Muscle of arm (tissue), 12 donors: Measurements from ENCODE around the gene F12. TPM values are rescaled to one million over a fixed set of nuclear protein-coding genes. Genes with fewer than 3 reads are reported as not detected.

Experiments
- DNase-seq: peaks from one replicate; pipeline ENCODE4 v3.0.0-alpha.2; 2013
- polyA plus RNA-seq, 12 donors: library from polyadenylated mRNA; unstranded; fragments of 120-200 nt; gene quantifications; one replicate each; pipeline ENCODE4 v1.2.1, GENCODE V29; 2013; ENCODE audit not compliant: insufficient read length in 12 of 12

F12 gene
- polyA plus RNA-seq, 12 donors = 0.23 to 1.8 (median 0.39) TPM; not detected in 2

DNA sequence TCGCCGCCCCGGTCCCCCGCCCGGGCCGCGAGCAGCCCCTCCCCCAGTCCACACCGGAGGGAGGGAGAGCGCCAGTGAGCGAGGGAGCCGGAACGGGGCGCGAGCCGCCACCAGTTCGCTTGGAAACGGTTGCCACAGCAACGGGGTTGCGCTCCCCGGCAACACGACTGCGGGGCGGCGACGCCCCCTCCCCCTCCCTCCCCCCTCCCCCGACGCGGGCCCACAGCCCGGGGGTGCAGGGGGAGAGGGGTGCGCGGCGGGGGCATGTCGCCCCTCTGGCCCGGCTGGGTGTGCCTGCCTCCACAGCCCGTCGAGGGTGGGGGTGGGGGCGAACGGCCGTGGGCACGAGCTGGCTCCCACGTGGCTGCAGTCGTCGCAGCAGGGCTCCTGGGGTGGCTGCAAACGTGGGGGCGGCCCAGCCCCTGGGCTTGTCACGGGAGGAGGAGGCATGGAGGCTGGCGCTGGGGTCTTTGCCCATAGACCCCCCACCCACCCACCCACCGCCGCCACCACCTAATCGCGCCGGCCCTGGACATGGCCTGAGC lies 37.8 kb upstream of the F12 start:
- DNase-seq = no peak

- peak; percentile 61 for DNase-seq
Observed at GRCh38 chr5:177446200-177447065, 37.1 kb upstream of the F12 start, which contains the start of gene PRR7. Gene PRR7 (plus strand): TSS chr5:177446814. CDS start chr5:177455068, 8,254 bp downstream.

DNA sequence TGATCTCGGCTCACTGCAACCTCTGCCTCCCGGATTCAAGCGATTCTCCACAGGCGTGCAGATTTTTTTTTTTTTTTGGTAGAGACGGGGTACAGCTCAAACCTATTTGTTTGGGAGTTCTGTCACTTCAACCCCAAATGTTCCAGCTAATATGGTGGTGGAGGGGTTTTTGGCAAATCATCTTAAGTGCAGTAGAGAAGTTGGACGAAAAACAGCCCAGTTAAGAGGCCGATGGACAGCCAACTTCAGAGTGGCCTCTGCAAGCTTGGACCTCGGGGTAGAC lies 36.5 kb upstream of the F12 start:
- DNase-seq = no peak

DNA sequence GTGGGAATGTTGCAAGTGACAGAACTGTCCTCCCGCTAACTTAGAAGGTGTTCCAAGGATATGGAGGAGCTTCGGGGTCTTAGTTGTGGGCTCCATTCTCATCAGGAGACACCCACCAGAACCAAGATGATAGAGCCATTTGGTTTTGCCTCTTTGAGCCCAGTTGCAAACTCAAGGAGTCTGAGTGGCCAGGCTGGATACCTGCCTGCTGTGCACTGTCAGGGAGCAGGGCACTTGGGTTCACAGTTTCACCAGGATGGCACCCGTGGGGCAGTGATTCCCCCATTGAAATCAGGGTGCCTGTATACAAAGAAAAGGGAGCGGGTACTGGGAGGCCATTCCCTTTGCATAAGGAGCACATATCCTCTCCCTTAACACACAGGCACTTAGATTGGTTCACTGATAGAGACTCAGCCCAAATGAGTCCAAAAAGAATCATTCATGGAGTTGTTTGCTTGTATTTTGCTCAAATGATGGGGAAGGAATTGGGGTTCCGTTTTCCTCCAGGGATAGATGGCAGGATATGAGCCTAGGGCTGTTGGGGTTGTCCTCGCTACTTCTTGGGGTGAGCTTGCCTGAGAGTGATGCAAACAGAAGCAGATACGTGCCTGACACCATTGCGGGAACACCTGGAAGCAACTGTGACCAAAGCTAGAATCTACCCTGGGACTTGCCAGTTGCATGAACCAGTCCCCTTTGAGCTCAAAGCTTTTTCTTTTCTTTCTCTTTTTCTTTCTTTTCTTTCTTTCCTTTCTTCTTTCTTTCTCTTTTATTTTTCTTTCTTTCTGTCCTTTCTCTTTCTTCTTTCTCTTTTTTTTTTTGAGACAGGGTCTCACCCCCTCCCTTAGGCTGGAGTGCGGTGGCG lies 35.9 kb upstream of the F12 start:
- no peak for DNase-seq

- DNase-seq = no peak
Observed at GRCh38 chr5:177444106-177445051, 35.0 kb upstream of the F12 start.

GRCh38 chr5:177443144-177443983 lies 34.0 kb upstream of the F12 start:
- no peak for DNase-seq

GRCh38 chr5:177442066-177442826 lies 32.9 kb upstream of the F12 start:
- DNase-seq = no peak

DNA sequence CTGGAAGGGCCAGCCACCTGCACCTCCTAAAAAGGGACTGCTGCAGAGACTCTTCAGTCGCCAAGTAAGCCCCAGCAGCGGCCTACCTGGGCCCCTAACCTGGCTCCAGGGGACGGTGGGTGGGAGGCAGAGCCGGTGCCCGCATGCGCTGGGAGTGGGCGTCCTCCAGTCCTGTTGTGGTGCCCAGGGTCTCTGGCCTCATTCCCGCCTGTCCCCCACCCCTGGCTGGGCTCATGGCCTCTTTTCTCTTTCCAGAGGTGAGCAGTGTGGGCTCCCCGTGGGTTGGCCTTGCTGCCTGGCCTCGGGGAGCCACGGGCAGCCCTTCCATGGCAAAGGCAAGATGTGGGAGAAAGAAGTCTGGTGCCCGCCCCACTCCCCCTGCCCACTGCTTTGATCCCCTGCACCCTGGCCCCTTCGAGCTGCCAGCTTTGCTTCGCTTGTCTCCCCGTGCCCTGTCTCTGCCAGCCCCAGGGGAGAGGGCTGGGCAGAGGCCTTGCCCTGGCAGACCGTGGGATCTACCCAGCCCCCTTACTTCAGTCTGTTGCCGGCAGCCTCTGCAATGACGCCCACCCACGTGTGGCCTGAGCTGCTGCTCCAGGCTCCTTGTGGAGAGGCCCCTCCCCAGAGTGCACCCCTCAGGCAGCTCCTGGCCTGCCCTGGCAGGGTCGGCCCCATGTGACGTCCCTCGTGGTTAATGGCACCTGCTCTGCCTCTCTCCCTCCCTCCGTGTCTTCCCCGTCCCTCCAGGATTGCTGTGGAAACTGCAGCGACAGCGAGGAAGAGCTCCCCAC lies 31.8 kb upstream of the F12 start:
- no peak for DNase-seq

GRCh38 chr5:177440211-177440989 lies 31.0 kb upstream of the F12 start:
- no peak for DNase-seq

DNA sequence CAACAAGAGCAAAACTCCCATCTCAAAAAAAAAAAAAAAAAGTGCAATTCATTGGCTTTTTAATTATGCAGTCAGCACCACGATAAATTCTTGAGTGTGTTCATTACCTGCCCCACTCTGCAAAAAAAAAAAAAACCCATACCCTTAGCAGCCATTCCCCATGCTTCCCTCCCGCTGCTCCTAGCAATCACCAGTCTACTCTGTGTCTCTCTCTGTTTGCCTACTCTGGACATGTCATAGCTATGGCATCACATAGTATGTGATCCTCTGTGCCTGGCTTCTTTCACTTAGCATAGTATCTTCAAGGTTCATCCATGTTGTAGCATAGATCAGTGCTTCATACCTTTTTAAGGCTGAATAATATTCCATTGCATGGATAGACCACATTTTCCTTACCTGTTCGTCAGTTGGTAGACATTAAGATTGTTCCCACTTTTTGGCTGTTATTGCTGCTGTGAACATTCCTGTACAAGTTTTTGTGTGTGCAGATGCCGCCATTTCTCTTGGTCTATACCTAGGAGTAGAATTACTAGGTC lies 30.2 kb upstream of the F12 start:
- DNase-seq = no peak

- no peak for DNase-seq
Observed at GRCh38 chr5:177438468-177438867, 29.1 kb upstream of the F12 start.

DNA sequence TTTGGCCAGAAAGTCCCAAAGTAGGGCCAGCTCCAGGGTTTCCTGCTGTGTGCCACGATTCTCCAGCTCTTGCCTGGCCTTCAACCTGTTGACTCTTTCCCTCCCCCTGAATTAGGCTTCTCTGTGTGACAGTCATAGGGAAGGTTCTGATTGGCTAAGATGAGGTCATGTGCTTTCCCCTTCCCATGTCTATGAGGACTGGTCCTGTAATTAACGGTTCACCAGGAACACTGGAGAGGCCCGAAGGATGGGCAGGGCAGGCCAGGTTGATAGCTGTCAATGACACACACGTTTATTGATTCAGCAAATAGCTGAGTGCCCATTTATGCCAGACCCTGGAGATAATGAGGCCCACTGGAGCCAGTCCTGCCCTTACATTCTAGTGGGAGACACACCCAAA lies 28.3 kb upstream of the F12 start:
- no peak for DNase-seq

- DNase-seq = no peak
Observed at GRCh38 chr5:177435847-177436536, 26.6 kb upstream of the F12 start.

DNA sequence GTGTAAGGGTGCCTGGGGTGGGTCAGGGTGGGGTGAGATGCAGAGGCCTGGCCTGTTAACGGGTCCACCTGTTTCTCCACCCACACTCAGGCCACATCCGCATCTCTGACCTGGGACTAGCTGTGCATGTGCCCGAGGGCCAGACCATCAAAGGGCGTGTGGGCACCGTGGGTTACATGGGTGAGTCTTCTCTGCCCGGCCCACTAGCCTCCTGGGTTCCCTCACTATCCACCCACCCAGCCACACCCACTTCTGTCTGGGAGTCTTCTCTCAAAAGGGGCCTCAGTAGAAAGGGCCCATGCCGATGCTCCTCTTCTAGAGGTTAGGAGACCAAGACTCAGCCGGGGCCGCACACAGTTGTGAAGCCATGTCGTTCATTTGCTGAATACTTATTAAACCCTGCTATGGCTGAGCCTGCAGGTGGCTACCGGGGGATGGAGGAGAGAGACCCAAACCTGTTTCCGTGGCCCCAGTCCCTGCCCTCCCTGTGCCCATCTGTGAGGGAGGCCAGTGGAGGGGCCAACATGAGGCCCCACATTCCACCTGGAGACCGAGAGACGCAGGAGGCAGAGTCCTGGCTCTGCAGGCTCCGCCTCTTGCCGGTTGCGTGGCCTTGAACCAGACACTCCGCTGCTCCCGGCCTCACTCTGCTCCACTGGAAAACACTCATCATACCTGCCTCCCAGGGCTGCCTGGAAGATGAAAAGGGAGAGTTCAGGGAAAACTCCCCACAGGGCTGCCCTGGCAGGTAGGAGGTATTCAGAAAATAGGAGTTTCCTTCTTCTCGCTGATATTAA lies 25.8 kb upstream of the F12 start:
- DNase-seq = no peak

GRCh38 chr5:177434437-177434836 lies 25.1 kb upstream of the F12 start:
- no peak for DNase-seq

DNA sequence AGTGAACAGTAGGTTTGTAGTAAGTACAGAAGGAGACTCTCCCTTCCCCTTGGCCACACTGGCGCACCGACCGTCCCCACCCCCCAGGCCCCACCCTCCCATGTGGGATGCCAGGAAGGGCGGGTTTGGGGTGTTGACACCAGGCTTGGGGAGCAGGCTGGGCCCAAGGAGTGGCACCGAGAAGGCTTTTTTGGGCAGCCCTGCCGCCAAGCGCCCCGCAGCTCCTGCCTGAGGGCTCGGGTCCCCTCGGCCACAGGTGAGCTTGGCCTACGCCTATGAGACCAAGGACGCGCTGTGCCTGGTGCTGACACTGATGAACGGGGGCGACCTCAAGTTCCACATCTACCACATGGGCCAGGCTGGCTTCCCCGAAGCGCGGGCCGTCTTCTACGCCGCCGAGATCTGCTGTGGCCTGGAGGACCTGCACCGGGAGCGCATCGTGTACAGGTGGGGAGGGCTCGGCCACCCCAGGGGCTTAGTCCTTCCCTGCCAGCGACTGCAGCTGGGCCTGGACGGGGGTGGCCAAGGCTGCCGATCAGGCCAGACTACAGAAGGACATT lies 24.4 kb upstream of the F12 start:
- no peak for DNase-seq
